SK-N-SH treated with all-trans-retinoic acid at 6 μM for 48 hours (cell line): ENCODE results near the gene TBC1D13.

Experiments
- ATAC-seq: fragments of 200-7000 bp; cut with Tn5 transposase; 3 replicates; pipeline ENCODE4 v1.9.1; 2020; ENCODE audit warnings: mild to moderate bottlenecking, moderate library complexity
- BACH2 ChIP-seq: fragments of 250-450 bp; sonication (Bioruptor Pico); IDR thresholded peaks from 2 replicates; pipeline ENCODE4 v1.9.0; 2021; ENCODE audit warnings: mild to moderate bottlenecking, borderline replicate concordance
- CSDC2 ChIP-seq: fragments of 250-450 bp; sonication (Bioruptor Pico); IDR thresholded peaks from 2 replicates; pipeline ENCODE4 v1.5.0; 2020; ENCODE audit warnings: mild to moderate bottlenecking, moderate library complexity
- CSRNP3 ChIP-seq: fragments of 250-450 bp; sonication (Bioruptor Pico); IDR thresholded peaks from 2 replicates; pipeline ENCODE4 v1.5.1; 2021; ENCODE audit warnings: mild to moderate bottlenecking, moderate library complexity
- ESRRG ChIP-seq: fragments of 250-450 bp; sonication (Bioruptor Pico); IDR thresholded peaks from 2 replicates; pipeline ENCODE4 v1.6.1; 2021; ENCODE audit warnings: mild to moderate bottlenecking
- ISL1 ChIP-seq: fragments of 250-450 bp; sonication (Bioruptor Pico); IDR thresholded peaks from 2 replicates; pipeline ENCODE4 v2.1.2; 2022; ENCODE audit warnings: mild to moderate bottlenecking, moderate library complexity
- OSR1 ChIP-seq: fragments of 250-450 bp; sonication (Bioruptor Pico); IDR thresholded peaks from 2 replicates; pipeline ENCODE4 v1.8.0; 2022; ENCODE audit warnings: moderate library complexity, mild to moderate bottlenecking, inconsistent platforms
- PATZ1 ChIP-seq: fragments of 250-450 bp; sonication (Bioruptor Pico); IDR thresholded peaks from 2 replicates; pipeline ENCODE4 v1.8.0; 2020; ENCODE audit warnings: mild to moderate bottlenecking, moderate library complexity, borderline replicate concordance
- RARB ChIP-seq: fragments of 250-450 bp; sonication (Bioruptor Pico); IDR thresholded peaks from 2 replicates; pipeline ENCODE4 v1.8.0; 2021; ENCODE audit warnings: mild to moderate bottlenecking, moderate library complexity
- SNAI2 ChIP-seq: fragments of 250-450 bp; sonication (Bioruptor Pico); IDR thresholded peaks from 2 replicates; pipeline ENCODE4 v1.5.0; 2020; ENCODE audit warnings: mild to moderate bottlenecking, moderate library complexity
- TCF4 ChIP-seq: fragments of 250-450 bp; sonication (Bioruptor Pico); IDR thresholded peaks from 2 replicates; pipeline ENCODE4 v1.8.0; 2021; ENCODE audit warnings: mild to moderate bottlenecking, moderate library complexity, borderline replicate concordance
- TOX ChIP-seq: fragments of 250-450 bp; sonication (Bioruptor Pico); IDR thresholded peaks from 2 replicates; pipeline ENCODE4 v1.8.0; 2021; ENCODE audit warnings: mild to moderate bottlenecking, moderate library complexity, borderline replicate concordance
- ZC3H10 ChIP-seq: fragments of 250-450 bp; sonication (Bioruptor Pico); IDR thresholded peaks from 2 replicates; pipeline ENCODE4 v1.5.1; 2021; ENCODE audit warnings: mild to moderate bottlenecking, moderate library complexity
- ZFP3 ChIP-seq: fragments of 250-450 bp; sonication (Bioruptor Pico); IDR thresholded peaks from 2 replicates; pipeline ENCODE4 v1.5.0; 2020; ENCODE audit warnings: mild to moderate bottlenecking, moderate library complexity
- ZFP30 ChIP-seq: fragments of 450-650 bp; formaldehyde crosslinking; IDR thresholded peaks from 2 replicates; pipeline ENCODE4 v1.5.0; 2022; ENCODE audit warnings: mild to moderate bottlenecking, moderate library complexity
- ZNF565 ChIP-seq: fragments of 450-650 bp; formaldehyde crosslinking; conservative IDR thresholded peaks from 2 replicates; pipeline ENCODE4 v1.5.0; 2020; ENCODE audit warnings: low read depth, mild to moderate bottlenecking, moderate library complexity
- ZNF70 ChIP-seq: fragments of 450-650 bp; formaldehyde crosslinking; IDR thresholded peaks from 2 replicates; pipeline ENCODE4 v1.5.0; 2020; ENCODE audit warnings: mild to moderate bottlenecking, moderate library complexity
- ZNF8 ChIP-seq: fragments of 450-650 bp; formaldehyde crosslinking; IDR thresholded peaks from 2 replicates; pipeline ENCODE4 v1.5.0; 2020; ENCODE audit warnings: mild to moderate bottlenecking, moderate library complexity
- TF ChIP-seq, protein P1 (sequence below): fragments of 250-450 bp; sonication (Bioruptor Pico); IDR thresholded peaks from 2 replicates; pipeline ENCODE4 v1.8.0; 2021; ENCODE audit warnings: low read depth, mild to moderate bottlenecking, moderate library complexity, borderline replicate concordance
- TF ChIP-seq, protein P2 (sequence below): fragments of 250-450 bp; sonication (Bioruptor Pico); IDR thresholded peaks from 2 replicates; pipeline ENCODE4 v1.5.0; 2020; ENCODE audit warnings: mild to moderate bottlenecking, moderate library complexity
- TF ChIP-seq, protein P3 (sequence below): fragments of 250-450 bp; sonication (Bioruptor Pico); IDR thresholded peaks from 2 replicates; pipeline ENCODE4 v1.5.1; 2020; ENCODE audit warnings: low read depth, mild to moderate bottlenecking, moderate library complexity

The TBC1D13 gene

DNA sequence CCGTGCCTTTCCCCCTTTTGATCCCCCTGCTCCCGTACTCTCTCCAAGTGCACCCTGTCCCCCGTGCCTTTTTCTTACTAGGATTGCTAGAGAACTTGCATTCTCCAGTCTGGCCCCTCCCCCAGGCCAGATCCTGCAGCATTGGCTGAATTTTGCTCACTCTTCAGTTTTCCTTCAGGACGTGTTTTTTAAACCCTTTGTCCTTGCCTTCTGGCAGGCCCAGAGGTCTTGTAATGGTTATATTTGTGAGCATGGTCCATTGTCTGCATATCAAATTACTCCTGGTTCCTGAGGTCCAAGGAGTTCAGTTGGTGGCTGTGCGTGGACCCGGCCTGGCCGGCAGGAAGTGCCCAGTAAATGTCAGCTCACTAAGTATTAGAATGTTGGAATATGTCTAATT lies 606 bp downstream of the TBC1D13 start (continued):
- no peak for TF ChIP-seq ZC3H10 (CRISPR knock-in tag)
- no peak for TF ChIP-seq TOX
- no peak for TF ChIP-seq TCF4 (CRISPR knock-in tag)
- TF ChIP-seq OSR1 (CRISPR knock-in tag): no peak
- no peak for TF ChIP-seq ISL1
- no peak for TF ChIP-seq RARB (CRISPR knock-in tag)
- TF ChIP-seq SNAI2 (CRISPR knock-in tag): no peak
- TF ChIP-seq ZNF70 (CRISPR knock-in tag): no peak
- TF ChIP-seq ZFP3: no peak

- TF ChIP-seq, protein P1, sequence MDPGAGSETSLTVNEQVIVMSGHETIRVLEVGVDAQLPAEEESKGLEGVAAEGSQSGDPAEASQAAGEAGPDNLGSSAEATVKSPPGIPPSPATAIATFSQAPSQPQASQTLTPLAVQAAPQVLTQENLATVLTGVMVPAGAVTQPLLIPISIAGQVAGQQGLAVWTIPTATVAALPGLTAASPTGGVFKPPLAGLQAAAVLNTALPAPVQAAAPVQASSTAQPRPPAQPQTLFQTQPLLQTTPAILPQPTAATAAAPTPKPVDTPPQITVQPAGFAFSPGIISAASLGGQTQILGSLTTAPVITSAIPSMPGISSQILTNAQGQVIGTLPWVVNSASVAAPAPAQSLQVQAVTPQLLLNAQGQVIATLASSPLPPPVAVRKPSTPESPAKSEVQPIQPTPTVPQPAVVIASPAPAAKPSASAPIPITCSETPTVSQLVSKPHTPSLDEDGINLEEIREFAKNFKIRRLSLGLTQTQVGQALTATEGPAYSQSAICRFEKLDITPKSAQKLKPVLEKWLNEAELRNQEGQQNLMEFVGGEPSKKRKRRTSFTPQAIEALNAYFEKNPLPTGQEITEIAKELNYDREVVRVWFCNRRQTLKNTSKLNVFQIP: no peak
These were observed 1.4 kb downstream of the TBC1D13 start for GRCh38 chr9:128788445-128788844.

DNA sequence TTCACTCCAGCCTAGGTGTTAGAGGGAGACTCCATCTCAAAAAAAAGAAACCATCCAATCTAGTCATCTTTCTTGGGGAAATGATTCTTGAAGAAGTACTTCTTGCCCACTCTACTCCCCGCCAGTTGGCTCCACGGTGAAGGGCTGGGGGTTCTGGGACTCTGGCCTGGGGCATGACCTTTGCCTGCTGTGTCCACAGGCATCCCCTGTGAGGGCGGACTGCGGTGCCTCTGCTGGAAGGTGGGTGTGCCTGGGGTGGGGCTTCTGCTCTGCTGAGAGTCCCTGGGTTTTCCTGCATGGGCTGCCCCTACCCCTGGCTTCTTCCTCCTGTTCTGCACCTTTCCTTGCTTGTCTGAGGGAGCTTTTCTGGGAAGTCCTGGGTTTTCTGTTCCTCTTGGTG lies 3.5 kb downstream of the TBC1D13 start:
- no peak for TF ChIP-seq CSRNP3 (CRISPR knock-in tag)
- TF ChIP-seq RARB (CRISPR knock-in tag): no peak
- TF ChIP-seq ZNF565 (CRISPR knock-in tag): no peak
- TF ChIP-seq ZFP3: no peak
- TF ChIP-seq, protein P1: no peak
- TF ChIP-seq CSDC2 (CRISPR knock-in tag): no peak
- TF ChIP-seq PATZ1 (CRISPR knock-in tag): no peak
- ATAC-seq: no peak

More at GRCh38 chr9:128788445-128788844, 1.4 kb downstream of the TBC1D13 start:
- no peak for ATAC-seq

DNA sequence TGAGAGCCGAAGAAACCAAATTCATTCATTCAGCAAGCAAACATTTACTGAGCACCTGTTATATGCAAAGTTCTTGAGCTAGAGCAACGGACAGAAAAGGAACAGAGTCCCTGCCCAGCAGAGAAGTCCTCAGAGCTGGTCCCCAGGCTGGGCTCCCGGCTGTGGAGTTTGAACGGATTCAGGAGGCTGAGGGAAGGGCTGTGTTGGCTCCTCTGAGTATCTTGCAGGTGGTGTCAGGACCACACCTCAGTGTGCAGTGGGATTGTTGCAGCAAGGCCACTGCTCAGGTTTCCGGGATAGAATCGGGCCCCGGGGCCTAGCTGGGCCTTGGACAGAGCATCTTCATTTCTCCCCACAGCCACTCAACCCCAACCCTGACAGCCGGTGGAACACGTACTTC lies 5.1 kb downstream of the TBC1D13 start:
- TF ChIP-seq ESRRG (no peak), TCF4 (CRISPR knock-in tag) (no peak), BACH2 (CRISPR knock-in tag) (no peak), ZNF70 (CRISPR knock-in tag) (no peak), ZC3H10 (CRISPR knock-in tag) (no peak), ISL1 (no peak), ZFP3 (no peak), TOX (no peak), RARB (CRISPR knock-in tag) (no peak), PATZ1 (CRISPR knock-in tag) (no peak), ZNF8 (CRISPR knock-in tag) (no peak), ZFP30 (no peak)
- TF ChIP-seq, protein P2, sequence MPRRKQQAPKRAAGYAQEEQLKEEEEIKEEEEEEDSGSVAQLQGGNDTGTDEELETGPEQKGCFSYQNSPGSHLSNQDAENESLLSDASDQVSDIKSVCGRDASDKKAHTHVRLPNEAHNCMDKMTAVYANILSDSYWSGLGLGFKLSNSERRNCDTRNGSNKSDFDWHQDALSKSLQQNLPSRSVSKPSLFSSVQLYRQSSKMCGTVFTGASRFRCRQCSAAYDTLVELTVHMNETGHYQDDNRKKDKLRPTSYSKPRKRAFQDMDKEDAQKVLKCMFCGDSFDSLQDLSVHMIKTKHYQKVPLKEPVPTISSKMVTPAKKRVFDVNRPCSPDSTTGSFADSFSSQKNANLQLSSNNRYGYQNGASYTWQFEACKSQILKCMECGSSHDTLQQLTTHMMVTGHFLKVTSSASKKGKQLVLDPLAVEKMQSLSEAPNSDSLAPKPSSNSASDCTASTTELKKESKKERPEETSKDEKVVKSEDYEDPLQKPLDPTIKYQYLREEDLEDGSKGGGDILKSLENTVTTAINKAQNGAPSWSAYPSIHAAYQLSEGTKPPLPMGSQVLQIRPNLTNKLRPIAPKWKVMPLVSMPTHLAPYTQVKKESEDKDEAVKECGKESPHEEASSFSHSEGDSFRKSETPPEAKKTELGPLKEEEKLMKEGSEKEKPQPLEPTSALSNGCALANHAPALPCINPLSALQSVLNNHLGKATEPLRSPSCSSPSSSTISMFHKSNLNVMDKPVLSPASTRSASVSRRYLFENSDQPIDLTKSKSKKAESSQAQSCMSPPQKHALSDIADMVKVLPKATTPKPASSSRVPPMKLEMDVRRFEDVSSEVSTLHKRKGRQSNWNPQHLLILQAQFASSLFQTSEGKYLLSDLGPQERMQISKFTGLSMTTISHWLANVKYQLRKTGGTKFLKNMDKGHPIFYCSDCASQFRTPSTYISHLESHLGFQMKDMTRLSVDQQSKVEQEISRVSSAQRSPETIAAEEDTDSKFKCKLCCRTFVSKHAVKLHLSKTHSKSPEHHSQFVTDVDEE: no peak
- TF ChIP-seq, protein P1: no peak
- TF ChIP-seq, protein P3, sequence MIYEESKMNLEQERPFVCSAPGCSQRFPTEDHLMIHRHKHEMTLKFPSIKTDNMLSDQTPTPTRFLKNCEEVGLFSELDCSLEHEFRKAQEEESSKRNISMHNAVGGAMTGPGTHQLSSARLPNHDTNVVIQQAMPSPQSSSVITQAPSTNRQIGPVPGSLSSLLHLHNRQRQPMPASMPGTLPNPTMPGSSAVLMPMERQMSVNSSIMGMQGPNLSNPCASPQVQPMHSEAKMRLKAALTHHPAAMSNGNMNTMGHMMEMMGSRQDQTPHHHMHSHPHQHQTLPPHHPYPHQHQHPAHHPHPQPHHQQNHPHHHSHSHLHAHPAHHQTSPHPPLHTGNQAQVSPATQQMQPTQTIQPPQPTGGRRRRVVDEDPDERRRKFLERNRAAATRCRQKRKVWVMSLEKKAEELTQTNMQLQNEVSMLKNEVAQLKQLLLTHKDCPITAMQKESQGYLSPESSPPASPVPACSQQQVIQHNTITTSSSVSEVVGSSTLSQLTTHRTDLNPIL (CRISPR knock-in tag): no peak
- ATAC-seq: no peak
